H1 (cell line): Measurements from ENCODE around the gene FBXL16. TPM values are rescaled to one million over a fixed set of nuclear protein-coding genes. Genes with fewer than 3 reads are reported as not detected.
"Not testable (repeated sequence)": the region's sequence is repeated elsewhere in the genome, so short reads cannot be mapped to it uniquely, and the experiment has no call there.

Experiments
- CTCF ChIA-PET: fragments of 300-600 bp; sonication (Branson Sonifier 250); formaldehyde crosslinking; loops from one replicate; lab custom pipeline; 2021; ENCODE audit not compliant: partially characterized antibody; lab: Charles Lee
- POLR2A ChIA-PET: fragments of 300-600 bp; sonication (Branson Sonifier 250); formaldehyde crosslinking; loops from one replicate; lab custom pipeline; 2021; ENCODE audit warnings: inconsistent platforms; ENCODE audit not compliant: partially characterized antibody; lab: Charles Lee
- DNase-seq, 2 experiments: peaks; one replicate each; pipeline versions ENCODE4 v3.0.0 to v3.0.0-alpha.2; 2010 to 2022; ENCODE audit warnings: low spot score in 2 of 2, low read depth in 1 of 2, mixed read lengths in 1 of 2
- FAIRE-seq: peaks from 2 replicates; lab custom pipeline; 2011; peaks lifted over from hg19 to GRCh38; lab: Jason Lieb, UNC
- H2AFZ ChIP-seq: 2 replicates; pipeline ENCODE4 v1.8.1; 2012; ENCODE audit warnings: low read length, inconsistent platforms
- H2AK5ac ChIP-seq: 2 replicates; pipeline ENCODE4 v1.6.1; 2013; ENCODE audit warnings: low read depth, low read length
- H2BK120ac ChIP-seq: replicated peaks from 2 replicates; pipeline ENCODE3; 2013; ENCODE audit warnings: low read depth, low read length, inconsistent platforms
- H2BK12ac ChIP-seq: 2 replicates; pipeline ENCODE4 v1.6.1; 2013; ENCODE audit warnings: low read depth, low read length
- H2BK15ac ChIP-seq: 2 replicates; pipeline ENCODE4 v1.6.1; 2013; ENCODE audit warnings: low read length
- H2BK20ac ChIP-seq: 2 replicates; pipeline ENCODE4 v1.6.1; 2013; ENCODE audit warnings: low read length
- H2BK5ac ChIP-seq: 2 replicates; pipeline ENCODE4 v1.6.1; 2013; ENCODE audit warnings: low read depth, low read length
- H3K14ac ChIP-seq: 2 replicates; pipeline ENCODE4 v1.6.1; 2013; ENCODE audit warnings: inconsistent platforms; ENCODE audit not compliant: insufficient read length
- H3K18ac ChIP-seq: 2 replicates; pipeline ENCODE4 v1.6.1; 2013; ENCODE audit warnings: low read length; ENCODE audit errors: extremely low read depth
- H3K23ac ChIP-seq: 2 replicates; pipeline ENCODE4 v1.6.1; 2013; ENCODE audit warnings: inconsistent platforms; ENCODE audit not compliant: insufficient read length
- H3K23me2 ChIP-seq: 2 replicates; pipeline ENCODE4 v1.6.1; 2013; ENCODE audit warnings: low read depth, low read length
- H3K27ac ChIP-seq: 2 replicates; pipeline ENCODE4 v1.6.1; 2011; ENCODE audit warnings: low read depth, low read length, inconsistent platforms
- H3K27me3 ChIP-seq, 4 experiments: replicated peaks in 1 of 4; 1 replicate in 1 of 4; 2 replicates in 3 of 4; pipeline versions ENCODE4 v1.6.1 to v1.8.1; 2011 to 2013; ENCODE audit warnings: low read length in 3 of 4, mild to moderate bottlenecking in 3 of 4, inconsistent platforms in 2 of 4, mixed read lengths in 2 of 4, moderate library complexity in 1 of 4; ENCODE audit not compliant: control insufficient read depth in 3 of 4, insufficient read depth in 3 of 4; ENCODE audit errors: extremely low read depth in 1 of 4
- H3K36me3 ChIP-seq, 4 experiments: 2 replicates each; pipeline versions ENCODE4 v1.6.1 to v1.8.1; 2011 to 2013; ENCODE audit warnings: mild to moderate bottlenecking in 4 of 4, low read length in 3 of 4, moderate library complexity in 2 of 4, control low read depth in 1 of 4, inconsistent platforms in 1 of 4; ENCODE audit not compliant: insufficient read depth in 4 of 4, control insufficient read depth in 2 of 4
- H3K4ac ChIP-seq: replicated peaks from 2 replicates; pipeline ENCODE3; 2013; ENCODE audit warnings: low read length, low read depth, mixed read lengths, inconsistent platforms; ENCODE audit not compliant: insufficient read length
- H3K4me1 ChIP-seq, 4 experiments: replicated peaks in 1 of 4; 1 replicate in 1 of 4; 2 replicates in 3 of 4; pipeline versions ENCODE4 v1.6.1 to v1.8.1; 2011 to 2013; ENCODE audit warnings: low read length in 3 of 4, inconsistent platforms in 2 of 4, mixed read lengths in 1 of 4; ENCODE audit not compliant: insufficient read depth in 4 of 4, control insufficient read depth in 3 of 4
- H3K4me2 ChIP-seq, 2 experiments: 2 replicates each; pipeline versions ENCODE4 v1.6.1 to v1.8.1; 2011 to 2013; ENCODE audit warnings: low read depth in 2 of 2, low read length in 2 of 2, control low read depth in 1 of 2, inconsistent platforms in 1 of 2, mild to moderate bottlenecking in 1 of 2; ENCODE audit not compliant: insufficient read depth in 1 of 2
- H3K4me3 ChIP-seq, 4 experiments: fragments of 200-600, 300-600 bp in 1 of 4; sonication (generic), shearing (Covaris generic), sonication (Bioruptor Twin) in 1 of 4; 2 replicates each; pipeline versions ENCODE4 v1.5.1 to v1.8.1; 2011 to 2016; ENCODE audit warnings: low read length in 4 of 4, low read depth in 3 of 4, control low read depth in 2 of 4, inconsistent platforms in 2 of 4, mild to moderate bottlenecking in 2 of 4, mixed read lengths in 1 of 4, moderate library complexity in 1 of 4; ENCODE audit not compliant: insufficient read depth in 2 of 4; ENCODE audit errors: extremely low read depth in 1 of 4
- H3K56ac ChIP-seq: replicated peaks from 2 replicates; pipeline ENCODE3; 2013; ENCODE audit warnings: low read depth, mild to moderate bottlenecking, mixed read lengths, low read length, inconsistent platforms; ENCODE audit not compliant: insufficient read length
- H3K79me1 ChIP-seq: 2 replicates; pipeline ENCODE4 v1.6.1; 2013; ENCODE audit warnings: low read depth, low read length, control low read depth
- H3K79me2 ChIP-seq, 2 experiments: 2 replicates each; pipeline versions ENCODE4 v1.6.1 to v1.8.1; 2012 to 2013; ENCODE audit warnings: low read length in 2 of 2, mild to moderate bottlenecking in 2 of 2, inconsistent platforms in 1 of 2; ENCODE audit not compliant: insufficient read depth in 2 of 2, control insufficient read depth in 1 of 2
- H3K9ac ChIP-seq, 4 experiments: replicated peaks in 1 of 4; 1 replicate in 1 of 4; 2 replicates in 3 of 4; pipeline versions ENCODE4 v1.6.1 to v1.8.1; 2011 to 2013; ENCODE audit warnings: low read depth in 3 of 4, low read length in 3 of 4, control low read depth in 2 of 4, mild to moderate bottlenecking in 2 of 4, moderate library complexity in 2 of 4, inconsistent platforms in 1 of 4; ENCODE audit errors: extremely low read depth in 1 of 4
- H3K9me3 ChIP-seq, 2 experiments: 2 replicates each; pipeline versions ENCODE4 v1.6.1 to v1.8.1; 2012 to 2013; ENCODE audit warnings: mild to moderate bottlenecking in 2 of 2, moderate library complexity in 2 of 2, control low read depth in 1 of 2, inconsistent platforms in 1 of 2, low read depth in 1 of 2, low read length in 1 of 2, mixed read lengths in 1 of 2; ENCODE audit not compliant: insufficient read depth in 2 of 2
- H4K20me1 ChIP-seq, 2 experiments: replicated peaks in 1 of 2; 2 replicates each; pipeline versions ENCODE3 to v1.8.1; 2011 to 2013; ENCODE audit warnings: inconsistent platforms in 2 of 2, low read length in 2 of 2, mild to moderate bottlenecking in 1 of 2; ENCODE audit not compliant: insufficient read depth in 2 of 2, control insufficient read depth in 1 of 2
- H4K5ac ChIP-seq: 2 replicates; pipeline ENCODE4 v1.6.1; 2013; ENCODE audit warnings: low read length, low read depth, mixed read lengths, inconsistent platforms; ENCODE audit not compliant: insufficient read length
- H4K8ac ChIP-seq: 2 replicates; pipeline ENCODE4 v1.8.0; 2013; ENCODE audit warnings: mild to moderate bottlenecking, moderate library complexity, low read length, inconsistent platforms; ENCODE audit not compliant: insufficient read depth; ENCODE audit errors: extremely low read depth
- H4K91ac ChIP-seq: replicated peaks from 2 replicates; pipeline ENCODE3; 2013; ENCODE audit warnings: low read length, mixed read lengths, inconsistent platforms; ENCODE audit not compliant: insufficient read length
- RAD21 ChIP-seq, 2 experiments: IDR thresholded peaks in 1 of 2; conservative IDR thresholded peaks in 1 of 2; 2 replicates each; pipeline ENCODE4 v1.6.1; 2011; ENCODE audit warnings: low read depth in 2 of 2, low read length in 2 of 2, improper control_type of control experiment in 1 of 2, inconsistent platforms in 1 of 2, mild to moderate bottlenecking in 1 of 2, moderate library complexity in 1 of 2
- WGBS, 2 experiments: shearing (Covaris generic) in 1 of 2; methylation state at CpG; one replicate each; pipeline versions ENCODE4 v1.1.6 to v1.1.7; 2013 to 2015; ENCODE audit warnings: low lambda C conversion rate in 2 of 2, mixed read lengths in 2 of 2, inconsistent platforms in 1 of 2, low coverage in 1 of 2, missing lambda C conversion rate in 1 of 2; ENCODE audit not compliant: insufficient replicate concordance in 2 of 2, insufficient coverage in 1 of 2, insufficient read length in 1 of 2; ENCODE audit errors: extremely low coverage in 1 of 2, missing lambda C conversion rate in 1 of 2; 5-methylcytosine and 5-hydroxymethylcytosine counted together
- polyA plus RNA-seq, 7 experiments: library from polyadenylated mRNA; depleted of rRNA in 3 of 7; stranded (reverse) in 5 of 7; unstranded in 2 of 7; fragments of >200 nt in 5 of 7; fragments of 200-250 nt in 2 of 7; gene quantifications; 1 replicate in 5 of 7; 2 replicates in 1 of 7; 4 replicates in 1 of 7; pipeline versions ENCODE4 v1.2.1 to v1.2.3, GENCODE V29; 2011 to 2013; ENCODE audit warnings: missing spikeins in 2 of 7, mixed read lengths in 2 of 7
- total RNA-seq: library from RNA; stranded (reverse); fragmentation: NEBNext Ultra II Directional; extraction: Animal tissue kit (Norgen Biotek cat#: 25700); gene quantifications from 2 replicates; pipeline ENCODE4 v1.2.1, GENCODE V29; 2021
- TF ChIP-seq, protein P1 (sequence below), 3 experiments: IDR thresholded peaks; 1 replicate in 2 of 3; 2 replicates in 1 of 3; pipeline versions ENCODE4 v1.5.1 to v1.6.1; 2011; ENCODE audit warnings: low read length in 3 of 3, mild to moderate bottlenecking in 3 of 3, inconsistent platforms in 2 of 3, low read depth in 1 of 3, moderate library complexity in 1 of 3; ENCODE audit not compliant: insufficient read depth in 1 of 3; ENCODE audit errors: control extremely low read depth in 1 of 3

The FBXL16 gene
- total and polyA plus RNA-seq, 2 of the 8 experiments (the other 6 are each of a cell fraction or from before 2014, with no cell fraction given): 12.5 to 12.8 TPM

DNA sequence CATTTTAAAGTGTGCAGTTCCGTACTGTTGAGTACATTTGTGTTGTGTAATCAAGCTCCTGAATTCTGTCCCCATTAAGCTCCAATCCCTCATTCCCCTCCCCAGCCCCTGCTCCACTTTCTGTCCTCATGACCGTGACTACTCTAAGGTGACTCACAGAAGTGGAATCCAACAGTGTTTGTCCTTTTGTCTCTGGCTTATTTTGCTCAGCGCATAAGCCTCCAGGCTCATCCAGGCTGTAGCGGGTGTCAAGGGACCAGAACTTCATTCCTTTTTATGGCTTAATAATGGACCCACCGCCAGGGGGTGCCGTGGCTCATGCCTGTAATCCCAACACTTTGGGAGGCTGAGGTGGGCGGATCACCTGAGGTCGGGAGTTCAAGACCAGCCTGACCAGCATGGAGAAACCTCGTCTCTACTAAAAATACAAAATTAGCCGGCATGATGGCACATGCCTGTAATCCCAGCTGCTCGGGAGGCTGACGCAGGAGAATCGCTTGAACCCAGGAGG is 7.2 kb upstream of the FBXL16 start:
- not testable (repeated sequence) for H3K23ac ChIP-seq, H3K79me1 ChIP-seq, H3K4me2 ChIP-seq, H2BK5ac ChIP-seq, H2AFZ ChIP-seq, H2BK120ac ChIP-seq, H3K9ac ChIP-seq, H3K79me2 ChIP-seq, H4K8ac ChIP-seq, H2BK12ac ChIP-seq, H2AK5ac ChIP-seq, H2BK20ac ChIP-seq, H4K20me1 ChIP-seq, H4K91ac ChIP-seq, H3K56ac ChIP-seq, H3K27ac ChIP-seq, H4K5ac ChIP-seq, H3K36me3 ChIP-seq, H2BK15ac ChIP-seq, H3K18ac ChIP-seq, H3K4me3 ChIP-seq, H3K9me3 ChIP-seq, H3K4ac ChIP-seq, H3K14ac ChIP-seq
- POLR2A ChIA-PET: interaction anchor here (1.6 to 20.9 kb wide), 3 partner anchors 14 to 73 kb away, joined by 4 to 353 read pairs (median 7); partner anchors contain the start of genes ANTKMT, CCDC78, HAGHL and JMJD8
- CTCF ChIA-PET: interaction anchor here (0.9 to 33.4 kb wide), 21 partner anchors 10 to 391 kb away, joined by 3 to 977 read pairs (median 6); partner anchors contain the start of genes ANTKMT, CCDC78, CHTF18 and CIAO3
- TF ChIP-seq RAD21 (IDR thresholded peaks at IDR 0.05 in 1 of 2, conservative IDR thresholded peaks at IDR 0.05 in 1 of 2; ENCODE audit: low read depth in 2 of 2, low read length in 2 of 2): peak; percentile 8 to 28; a peak in 2 of 4 replicates
- TF ChIP-seq, protein P1, sequence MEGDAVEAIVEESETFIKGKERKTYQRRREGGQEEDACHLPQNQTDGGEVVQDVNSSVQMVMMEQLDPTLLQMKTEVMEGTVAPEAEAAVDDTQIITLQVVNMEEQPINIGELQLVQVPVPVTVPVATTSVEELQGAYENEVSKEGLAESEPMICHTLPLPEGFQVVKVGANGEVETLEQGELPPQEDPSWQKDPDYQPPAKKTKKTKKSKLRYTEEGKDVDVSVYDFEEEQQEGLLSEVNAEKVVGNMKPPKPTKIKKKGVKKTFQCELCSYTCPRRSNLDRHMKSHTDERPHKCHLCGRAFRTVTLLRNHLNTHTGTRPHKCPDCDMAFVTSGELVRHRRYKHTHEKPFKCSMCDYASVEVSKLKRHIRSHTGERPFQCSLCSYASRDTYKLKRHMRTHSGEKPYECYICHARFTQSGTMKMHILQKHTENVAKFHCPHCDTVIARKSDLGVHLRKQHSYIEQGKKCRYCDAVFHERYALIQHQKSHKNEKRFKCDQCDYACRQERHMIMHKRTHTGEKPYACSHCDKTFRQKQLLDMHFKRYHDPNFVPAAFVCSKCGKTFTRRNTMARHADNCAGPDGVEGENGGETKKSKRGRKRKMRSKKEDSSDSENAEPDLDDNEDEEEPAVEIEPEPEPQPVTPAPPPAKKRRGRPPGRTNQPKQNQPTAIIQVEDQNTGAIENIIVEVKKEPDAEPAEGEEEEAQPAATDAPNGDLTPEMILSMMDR (IDR thresholded peaks at IDR 0.05; ENCODE audit: control extremely low read depth in 1 of 3, insufficient read depth in 1 of 3, low read depth in 1 of 3, low read length in 3 of 3): peak; percentile 38 to 55 (median 44)
- peaks cover 0 to 19% (median 13%) of the 10 kb centered on the region in 4 experiments; a peak in 5 of 7 replicates for H3K4me1 ChIP-seq
- H3K27me3 ChIP-seq: peaks cover 6 to 65% (median 41%) of the 10 kb centered on the region in 4 experiments
- DNase-seq (peak in 1 of 2 experiments; percentile 89), FAIRE-seq (peak; percentile 82)
- peaks cover 11% of the 10 kb centered on the region; the same call in 1 of the 2 replicates for H3K23me2 ChIP-seq
- WGBS, 2 experiments: 59% methylated on average over 13 of the region's 13 CpGs; no CpG with 5 or more reads in 1 of the 2 experiments
